ENCODE results near the gene XPO5. TPM values are rescaled to one million over a fixed set of nuclear protein-coding genes. Genes with fewer than 3 reads are reported as not detected.
A peak's percentile ranks its signal among the peaks of the same experiment; 100 is the strongest.

Gene XPO5
- total RNA-seq, 2 donors from 2014 or later: 8.8 to 11.8 TPM

DNA sequence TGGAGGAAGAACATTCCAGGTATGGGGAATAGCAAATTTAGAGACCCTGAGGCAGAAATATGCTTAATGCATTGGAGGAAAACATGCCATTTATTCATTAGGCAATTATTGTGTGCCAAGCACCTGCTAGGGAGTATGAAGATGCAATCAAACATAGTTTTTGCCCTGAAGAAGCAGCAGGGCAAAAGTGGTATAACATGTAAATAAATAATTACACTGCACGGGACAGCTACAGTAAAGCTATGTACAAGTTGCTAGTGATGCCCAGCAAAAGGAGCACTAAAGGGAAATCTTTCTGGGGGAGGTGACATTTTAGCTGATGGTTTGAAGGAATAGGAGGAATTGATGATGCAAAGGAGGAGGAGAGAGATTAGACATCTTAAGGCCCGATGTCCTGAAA lies 99.1 kb downstream of the XPO5 start:
- H3K4me3 ChIP-seq: peak overlapping the region in 1 of 2 donors; percentile 73
- H3K27ac ChIP-seq: peak overlapping the region; percentile 81 to 82
- DNase-seq (ENCODE audit: low spot score): no peak

DNA sequence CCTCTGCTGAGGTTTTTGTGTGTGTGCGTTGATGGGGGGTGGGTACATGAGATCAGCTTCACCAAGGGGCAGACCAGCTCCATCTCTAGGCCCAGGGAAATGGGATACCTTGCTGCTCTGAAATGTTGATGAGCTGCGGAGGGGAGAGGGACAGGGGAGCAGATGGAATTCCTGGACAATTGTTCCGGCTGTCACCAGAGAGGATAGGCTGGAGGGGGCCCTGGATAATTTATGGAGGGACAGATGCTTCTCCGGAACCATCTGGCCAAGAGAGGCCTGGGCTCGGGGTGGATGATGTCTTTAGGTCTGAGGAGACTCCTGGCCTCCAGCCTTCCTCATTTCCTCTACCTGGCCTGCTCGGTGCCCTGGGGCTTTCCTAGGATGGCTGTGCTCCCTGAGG lies 100.3 kb downstream of the XPO5 start:
- Histone ChIP-seq H3K27ac (no peak overlapping the region), H3K36me3 (no peaks in the 10 kb centered on the region), H3K9me3 (no peaks in the 10 kb centered on the region), H3K4me1 (peaks cover 0 to 19% of the 10 kb centered on the region in 2 donors), H3K27me3 (no peaks in the 10 kb centered on the region), H3K4me3 (no peak overlapping the region)
- TF ChIP-seq, protein P1, sequence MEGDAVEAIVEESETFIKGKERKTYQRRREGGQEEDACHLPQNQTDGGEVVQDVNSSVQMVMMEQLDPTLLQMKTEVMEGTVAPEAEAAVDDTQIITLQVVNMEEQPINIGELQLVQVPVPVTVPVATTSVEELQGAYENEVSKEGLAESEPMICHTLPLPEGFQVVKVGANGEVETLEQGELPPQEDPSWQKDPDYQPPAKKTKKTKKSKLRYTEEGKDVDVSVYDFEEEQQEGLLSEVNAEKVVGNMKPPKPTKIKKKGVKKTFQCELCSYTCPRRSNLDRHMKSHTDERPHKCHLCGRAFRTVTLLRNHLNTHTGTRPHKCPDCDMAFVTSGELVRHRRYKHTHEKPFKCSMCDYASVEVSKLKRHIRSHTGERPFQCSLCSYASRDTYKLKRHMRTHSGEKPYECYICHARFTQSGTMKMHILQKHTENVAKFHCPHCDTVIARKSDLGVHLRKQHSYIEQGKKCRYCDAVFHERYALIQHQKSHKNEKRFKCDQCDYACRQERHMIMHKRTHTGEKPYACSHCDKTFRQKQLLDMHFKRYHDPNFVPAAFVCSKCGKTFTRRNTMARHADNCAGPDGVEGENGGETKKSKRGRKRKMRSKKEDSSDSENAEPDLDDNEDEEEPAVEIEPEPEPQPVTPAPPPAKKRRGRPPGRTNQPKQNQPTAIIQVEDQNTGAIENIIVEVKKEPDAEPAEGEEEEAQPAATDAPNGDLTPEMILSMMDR (IDR thresholded peaks at IDR 0.05): no peak
- no peak for DNase-seq (ENCODE audit: low spot score)

More for the DNA sequence above, 99.1 kb downstream of the XPO5 start:
- TF ChIP-seq, protein P1 (IDR thresholded peaks at IDR 0.05): no peak
- Histone ChIP-seq H3K4me1 (peaks cover 0 to 19% of the 10 kb centered on the region in 2 donors), H3K36me3 (no peaks in the 10 kb centered on the region), H3K27me3 (no peaks in the 10 kb centered on the region), H3K9me3 (no peaks in the 10 kb centered on the region)

DNA sequence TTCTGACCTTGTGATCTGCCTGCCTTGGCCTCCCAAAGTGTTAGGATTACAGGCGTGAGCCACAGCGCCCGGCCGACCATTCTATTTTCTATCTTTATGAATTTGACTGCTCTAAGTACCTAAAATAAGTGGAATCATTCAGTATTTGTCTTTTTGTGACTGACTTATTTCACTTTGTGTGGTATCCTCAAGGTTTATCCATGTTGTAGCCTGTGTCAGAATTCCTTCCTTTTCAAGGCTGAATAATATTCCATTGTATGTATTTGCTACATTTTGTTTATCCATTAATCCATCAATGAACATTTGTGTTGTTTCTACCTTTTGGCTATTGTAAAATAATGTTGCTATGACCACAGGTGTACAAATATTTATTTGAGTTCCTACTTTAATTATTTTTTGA lies 103.3 kb downstream of the XPO5 start:
- no peak for DNase-seq (ENCODE audit: low spot score)
- Histone ChIP-seq H3K36me3 (no peaks in the 10 kb centered on the region), H3K4me1 (peaks cover 0 to 12% of the 10 kb centered on the region in 2 donors), H3K27ac (no peak overlapping the region), H3K4me3 (no peak overlapping the region), H3K9me3 (no peaks in the 10 kb centered on the region), H3K27me3 (no peaks in the 10 kb centered on the region)
- TF ChIP-seq, protein P1 (IDR thresholded peaks at IDR 0.05): no peak

Other genes with a start within 250 kb of the XPO5 start
- 10 to 100 TPM; 10.1 to 11.3 TPM for gene ZNF318, start 206.4 kb downstream of the XPO5 start, total RNA-seq
- 1 to 10 TPM; 7.1 to 7.8 TPM for gene ABCC10, start 148.5 kb downstream of the XPO5 start, total RNA-seq
- gene DLK2, start 120.5 kb downstream of the XPO5 start, total RNA-seq: 1 to 10 TPM in 1 of 2 donors, not detected in 1; 1.3 TPM
- gene TJAP1, start 98.5 kb downstream of the XPO5 start, total RNA-seq: 10 to 100 TPM; 15.8 to 22.0 TPM
- gene LRRC73, start 65.7 kb downstream of the XPO5 start, total RNA-seq: under 1 TPM; 0.41 to 0.90 TPM
- gene YIPF3, start 59.1 kb downstream of the XPO5 start, total RNA-seq: 100 to 1,000 TPM in 1 of 2 donors, 10 to 100 TPM in 1; 84.0 to 103 TPM
- gene POLR1C, start 58.9 kb downstream of the XPO5 start, total RNA-seq: 10 to 100 TPM; 13.5 to 13.9 TPM
- gene POLH, start 147 bp upstream of the XPO5 start, total RNA-seq: 1 to 10 TPM; 5.5 to 6.2 TPM
- gene GTPBP2, start 53.2 kb upstream of the XPO5 start, total RNA-seq: 10 to 100 TPM; 15.7 to 20.7 TPM
- 10 to 100 TPM; 22.8 to 28.2 TPM for gene MAD2L1BP, start 59.8 kb upstream of the XPO5 start, total RNA-seq
- gene RSPH9, start 69.0 kb upstream of the XPO5 start, total RNA-seq: under 1 TPM in 1 of 2 donors, not detected in 1; 0.12 TPM
- gene MRPS18A, start 111.8 kb upstream of the XPO5 start, total RNA-seq: 10 to 100 TPM; 40.4 to 42.7 TPM
- gene VEGFA, start 194.2 kb upstream of the XPO5 start, total RNA-seq: 100 to 1,000 TPM; 102 to 132 TPM